Measurements from ENCODE around the gene ADORA1.

ADORA1 gene

GRCh38 chr1:203124011-203124410 is 3.5 kb upstream of the ADORA1 start:
- TF ChIP-seq POLR2AphosphoS5 (IDR thresholded peaks at IDR 0.05; ENCODE audit: borderline replicate concordance, low read depth, low read length), result no peak
- no peak for TF ChIP-seq EZH2 (IDR thresholded peaks at IDR 0.05)
- TF ChIP-seq FOXP2 (optimal IDR thresholded peaks at IDR 0.05; ENCODE audit: control extremely low read depth, extremely low read length, insufficient read depth), result no peak
- H3K4me3 ChIP-seq, result no peak overlapping the region
- no peak overlapping the region for H3K9ac ChIP-seq (ENCODE audit: insufficient read length)
- no peaks in the 10 kb centered on the region for H3K9me3 ChIP-seq (ENCODE audit: low read depth, low read length)
- no peaks in the 10 kb centered on the region for H3K36me3 ChIP-seq (ENCODE audit: insufficient read depth, low read length)
- no peak for DNase-seq (ENCODE audit: low read depth, low spot score)
- H3K27ac ChIP-seq, result no peak overlapping the region

GRCh38 chr1:203124546-203125317 is 2.8 kb upstream of the ADORA1 start:
- DNase-seq (ENCODE audit: low read depth, low spot score), result no peak
- TF ChIP-seq EZH2 (IDR thresholded peaks at IDR 0.05) (no peak), FOXP2 (optimal IDR thresholded peaks at IDR 0.05; ENCODE audit: control extremely low read depth, extremely low read length, insufficient read depth) (no peak), POLR2AphosphoS5 (IDR thresholded peaks at IDR 0.05; ENCODE audit: borderline replicate concordance, low read depth, low read length) (no peak)
- no peak overlapping the region for H3K9ac ChIP-seq (ENCODE audit: insufficient read length)
- no peaks in the 10 kb centered on the region for H3K36me3 ChIP-seq (ENCODE audit: insufficient read depth, low read length)
- no peaks in the 10 kb centered on the region for H3K9me3 ChIP-seq (ENCODE audit: low read depth, low read length)
- H3K27ac ChIP-seq, result no peak overlapping the region
- H3K4me3 ChIP-seq, result no peak overlapping the region

GRCh38 chr1:203126151-203126865 is 1.2 kb upstream of the ADORA1 start:
- Histone ChIP-seq H3K4me3 (no peak overlapping the region), H3K9ac (ENCODE audit: insufficient read length) (no peak overlapping the region), H3K36me3 (ENCODE audit: insufficient read depth, low read length) (no peaks in the 10 kb centered on the region), H3K27ac (no peak overlapping the region), H3K9me3 (ENCODE audit: low read depth, low read length) (no peaks in the 10 kb centered on the region)
- no peak for DNase-seq (ENCODE audit: low read depth, low spot score)
- TF ChIP-seq POLR2AphosphoS5 (IDR thresholded peaks at IDR 0.05; ENCODE audit: borderline replicate concordance, low read depth, low read length) (no peak), FOXP2 (optimal IDR thresholded peaks at IDR 0.05; ENCODE audit: control extremely low read depth, extremely low read length, insufficient read depth) (no peak), EZH2 (IDR thresholded peaks at IDR 0.05) (no peak)

- no peak for DNase-seq (ENCODE audit: low read depth, low spot score)
- TF ChIP-seq POLR2AphosphoS5 (IDR thresholded peaks at IDR 0.05; ENCODE audit: borderline replicate concordance, low read depth, low read length), result no peak
- TF ChIP-seq EZH2 (IDR thresholded peaks at IDR 0.05), result no peak
- no peak for TF ChIP-seq FOXP2 (optimal IDR thresholded peaks at IDR 0.05; ENCODE audit: control extremely low read depth, extremely low read length, insufficient read depth)
- no peak overlapping the region for H3K4me3 ChIP-seq
- no peaks in the 10 kb centered on the region for H3K36me3 ChIP-seq (ENCODE audit: insufficient read depth, low read length)
- no peaks in the 10 kb centered on the region for H3K9me3 ChIP-seq (ENCODE audit: low read depth, low read length)
- H3K9ac ChIP-seq (ENCODE audit: insufficient read length), result no peak overlapping the region
- no peak overlapping the region for H3K27ac ChIP-seq
These were observed 460 bp upstream of the ADORA1 start for GRCh38 chr1:203126866-203127665.

- Histone ChIP-seq H3K9me3 (ENCODE audit: low read depth, low read length) (no peaks in the 10 kb centered on the region), H3K4me3 (no peak overlapping the region), H3K36me3 (ENCODE audit: insufficient read depth, low read length) (no peaks in the 10 kb centered on the region), H3K27ac (no peak overlapping the region), H3K9ac (ENCODE audit: insufficient read length) (no peak overlapping the region)
- no peak for DNase-seq (ENCODE audit: low read depth, low spot score)
- no peak for TF ChIP-seq EZH2 (IDR thresholded peaks at IDR 0.05)
- no peak for TF ChIP-seq POLR2AphosphoS5 (IDR thresholded peaks at IDR 0.05; ENCODE audit: borderline replicate concordance, low read depth, low read length)
- TF ChIP-seq FOXP2 (optimal IDR thresholded peaks at IDR 0.05; ENCODE audit: control extremely low read depth, extremely low read length, insufficient read depth), result no peak
These were observed 847 bp downstream of the ADORA1 start for GRCh38 chr1:203128431-203128715.

- Histone ChIP-seq H3K27ac (no peak overlapping the region), H3K4me3 (no peak overlapping the region), H3K9ac (ENCODE audit: insufficient read length) (no peak overlapping the region), H3K36me3 (ENCODE audit: insufficient read depth, low read length) (no peaks in the 10 kb centered on the region), H3K9me3 (ENCODE audit: low read depth, low read length) (no peaks in the 10 kb centered on the region)
- DNase-seq (ENCODE audit: low read depth, low spot score), result no peak
- TF ChIP-seq EZH2 (IDR thresholded peaks at IDR 0.05) (no peak), FOXP2 (optimal IDR thresholded peaks at IDR 0.05; ENCODE audit: control extremely low read depth, extremely low read length, insufficient read depth) (no peak), POLR2AphosphoS5 (IDR thresholded peaks at IDR 0.05; ENCODE audit: borderline replicate concordance, low read depth, low read length) (no peak)
These were observed 1.4 kb downstream of the ADORA1 start for GRCh38 chr1:203128716-203129500.

GRCh38 chr1:203129501-203130231 is 2.1 kb downstream of the ADORA1 start:
- no peak for TF ChIP-seq FOXP2 (optimal IDR thresholded peaks at IDR 0.05; ENCODE audit: control extremely low read depth, extremely low read length, insufficient read depth)
- TF ChIP-seq POLR2AphosphoS5 (IDR thresholded peaks at IDR 0.05; ENCODE audit: borderline replicate concordance, low read depth, low read length), result no peak
- TF ChIP-seq EZH2 (IDR thresholded peaks at IDR 0.05), result no peak
- Histone ChIP-seq H3K36me3 (ENCODE audit: insufficient read depth, low read length) (no peaks in the 10 kb centered on the region), H3K9ac (ENCODE audit: insufficient read length) (no peak overlapping the region), H3K9me3 (ENCODE audit: low read depth, low read length) (no peaks in the 10 kb centered on the region), H3K4me3 (no peak overlapping the region), H3K27ac (no peak overlapping the region)
- no peak for DNase-seq (ENCODE audit: low read depth, low spot score)
